Left colon (tissue), 2 donors: ENCODE data around the gene ASMT. TPM values are rescaled to one million over a fixed set of nuclear protein-coding genes. Genes with fewer than 3 reads are reported as not detected.

Experiments
- ATAC-seq: fragments of 200-7000 bp; cut with Tn5 transposase; one replicate; pipeline ENCODE4 v1.9.1; 2020; ENCODE audit warnings: mild to moderate bottlenecking, moderate library complexity
- DNase-seq, 2 donors: peaks; one replicate each; pipeline ENCODE4 v3.0.0-alpha.2; 2020
- intact Hi-C, 2 donors: fragments of 100-400 bp; cut with DNase I in 1 of 2; cut with micrococcal nuclease in 1 of 2; formaldehyde crosslinking; loops; one replicate each; pipeline versions ENCODE4 v1.11.2 to v1.14.0; 2022; cut with DNase I, micrococcal nuclease
- total RNA-seq, 2 donors: library from RNA; stranded (reverse); fragmentation: NEBNext Ultra II Directional; extraction: Animal tissue kit (Norgen Biotek cat#: 25700); gene quantifications; one replicate each; pipeline ENCODE4 v1.2.1, GENCODE V29; 2021
- donor health status: DM: no; HTN: no; CAD: no.
- donor health status: DM: yes; HTN: yes; CAD: no.

ASMT gene
- total RNA-seq, 2 donors from 2014 or later, result not detected

- DNase-seq (no peak), ATAC-seq (no peak)
- intact Hi-C loops, result loop anchor here in 1 of 2 donors (10.0 kb wide), 1 partner anchor 141 kb away; the partner anchor contains the start of gene ASMTL
Measured at GRCh38 chrX:1595711-1596060, 19.2 kb upstream of the ASMT start.

DNA sequence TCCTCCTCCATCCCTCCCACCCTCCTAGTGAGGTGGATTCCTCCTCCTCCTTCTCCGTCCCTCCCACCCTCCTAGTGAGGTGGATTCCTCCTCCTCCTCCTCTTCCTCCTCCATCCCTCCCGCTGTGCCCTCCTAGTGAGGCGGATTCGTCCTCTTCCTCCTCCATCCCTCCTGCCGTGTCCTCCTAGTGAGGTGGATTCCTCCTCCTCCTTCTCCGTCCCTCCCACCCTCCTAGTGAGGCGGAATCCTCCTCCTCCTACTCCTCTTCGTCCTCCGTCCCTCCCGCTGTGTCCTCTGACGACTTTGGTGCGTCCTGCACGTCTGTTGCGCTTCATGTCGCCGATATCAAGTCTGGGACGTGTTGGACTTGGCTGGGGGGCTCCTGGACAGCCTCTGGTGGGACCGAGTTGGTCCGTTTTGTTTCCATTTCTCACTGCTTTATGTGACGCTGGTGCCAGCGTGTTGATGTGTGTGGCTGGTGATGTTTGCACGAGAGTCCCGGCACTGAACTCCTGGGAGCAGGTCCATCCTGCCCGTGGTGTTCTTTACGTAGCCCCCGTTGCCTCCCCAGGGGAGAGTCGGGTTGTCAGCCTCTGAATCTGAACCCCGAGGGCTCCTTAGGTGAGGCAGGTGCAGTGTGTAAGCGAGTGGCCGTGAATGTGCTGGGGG is 18.0 kb upstream of the ASMT start:
- intact Hi-C loops, result loop anchor here in 1 of 2 donors (10.0 kb wide), 1 partner anchor 142 kb away; the partner anchor contains the start of gene ASMTL

DNA sequence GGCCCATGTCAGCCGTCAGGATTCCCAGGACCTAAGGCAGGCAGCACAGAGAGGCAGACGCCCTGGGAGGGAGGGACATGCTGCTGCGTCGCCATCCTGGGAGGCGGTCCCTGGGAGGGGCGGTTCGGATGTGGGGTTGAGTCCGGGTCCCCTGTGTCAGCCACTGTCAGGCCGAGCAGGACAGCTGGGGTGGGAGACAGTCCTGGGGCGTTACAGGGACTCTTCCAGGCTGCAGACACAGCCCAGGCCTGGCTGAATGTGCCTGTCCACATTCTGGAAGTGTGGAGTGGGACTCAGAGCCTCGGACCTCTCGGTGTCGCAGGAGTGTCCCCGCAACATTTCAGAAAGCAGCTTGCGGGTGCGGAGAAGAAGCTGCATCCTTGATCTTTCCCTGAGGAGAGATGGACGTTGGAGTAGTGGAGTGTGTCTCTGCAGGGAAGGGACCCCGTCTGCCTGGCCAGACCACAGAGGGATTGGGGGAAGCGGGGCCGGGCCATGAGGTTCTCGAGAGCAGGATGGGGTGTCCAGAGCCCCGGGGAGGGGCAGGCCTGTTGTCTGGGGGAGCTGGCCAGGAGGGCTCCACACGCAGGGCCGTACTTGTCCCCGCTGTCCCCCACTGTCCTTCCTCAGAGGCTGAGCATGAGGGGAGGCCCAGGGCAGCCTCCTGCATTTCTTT is 17.4 kb upstream of the ASMT start:
- ATAC-seq, result no peak
- intact Hi-C loops, result loop anchor here in 1 of 2 donors (10.0 kb wide), 1 partner anchor 143 kb away; the partner anchor contains the start of gene ASMTL
- DNase-seq, result no peak

More for the DNA sequence above, 18.0 kb upstream of the ASMT start:
- DNase-seq (no peak), ATAC-seq (no peak)

DNA sequence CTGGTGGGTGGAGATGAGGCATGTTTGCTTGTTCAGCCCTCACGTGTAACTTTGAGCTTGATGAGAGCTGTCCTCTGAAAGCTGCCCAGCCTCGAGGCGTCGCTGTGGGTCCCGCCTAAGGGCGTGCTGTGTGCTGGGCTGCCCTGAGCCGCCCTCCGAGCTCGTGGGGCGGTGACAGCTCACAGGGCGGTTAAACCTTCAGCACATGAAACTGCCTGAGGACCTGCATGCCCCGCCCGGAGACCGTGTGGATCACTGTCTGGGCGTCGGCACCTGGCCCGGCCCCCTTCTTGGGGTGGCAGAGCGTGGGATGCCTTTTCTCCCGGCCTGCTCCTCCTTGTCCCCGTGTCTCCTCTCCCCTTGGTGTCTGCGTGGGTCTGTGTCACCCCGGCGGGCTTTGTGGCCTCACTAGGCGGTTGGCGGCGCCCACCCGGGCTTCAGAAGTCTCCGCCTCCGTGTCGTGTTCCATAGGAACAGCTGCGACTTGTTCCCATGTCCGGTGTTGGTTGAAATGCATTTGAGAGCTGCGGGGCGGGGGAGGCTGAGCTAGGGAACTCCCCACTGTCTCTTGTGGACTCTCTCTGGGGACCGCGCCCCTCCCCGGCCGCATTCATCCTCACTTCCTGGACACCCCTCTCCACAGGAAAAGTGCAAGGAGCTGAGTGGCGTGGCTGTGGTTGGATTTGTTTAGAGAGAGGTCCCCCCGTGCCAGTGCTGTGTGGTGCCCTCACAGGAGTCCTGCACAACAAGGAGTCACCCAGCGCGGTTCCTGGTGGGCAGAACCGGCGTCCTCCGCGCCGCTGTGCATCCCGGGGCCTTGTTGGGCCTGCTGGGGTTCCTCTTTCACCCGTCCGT is 16.6 kb upstream of the ASMT start:
- ATAC-seq (peak; percentile 66), DNase-seq (no peak)
- intact Hi-C loops, result loop anchor here in 1 of 2 donors (10.0 kb wide), 1 partner anchor 143 kb away; the partner anchor contains the start of gene ASMTL

- no peak for DNase-seq
- no peak for ATAC-seq
- intact Hi-C loops, result loop anchor here in 1 of 2 donors (10.0 kb wide), 1 partner anchor 144 kb away; the partner anchor contains the start of gene ASMTL
Measured at GRCh38 chrX:1598876-1599790, 15.7 kb upstream of the ASMT start.

DNA sequence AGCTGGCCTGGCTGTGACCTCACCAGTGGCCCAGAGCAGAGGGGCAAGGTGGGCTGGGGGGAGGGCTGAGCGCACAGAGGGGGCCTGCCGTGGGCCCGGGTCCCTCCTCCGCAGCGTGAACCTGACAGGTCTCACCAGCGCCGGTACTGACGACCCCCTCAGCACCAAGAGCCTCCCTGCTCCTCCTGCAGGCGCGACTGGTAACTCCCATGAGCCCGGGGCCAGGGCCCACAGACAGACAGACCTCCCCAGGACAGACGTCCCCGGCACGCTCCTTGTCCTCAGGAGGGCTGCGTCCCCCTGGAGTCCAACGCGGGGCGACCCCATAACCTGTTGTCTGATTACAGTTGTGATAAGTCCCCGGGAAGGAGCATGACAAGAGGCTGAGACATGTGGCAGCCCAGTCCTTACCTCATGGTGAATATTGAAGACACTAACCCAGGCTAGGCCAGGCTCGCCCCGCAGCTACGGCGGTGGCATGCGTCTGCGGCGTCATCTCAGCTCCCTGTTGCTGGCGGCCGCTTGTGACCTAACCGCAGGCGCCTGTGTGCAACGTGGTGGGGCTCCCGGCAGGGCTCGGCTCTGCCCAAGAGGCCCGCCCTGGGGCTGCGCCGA is 15.0 kb upstream of the ASMT start:
- intact Hi-C loops, result loop anchor here in 1 of 2 donors (10.0 kb wide), 1 partner anchor 145 kb away; the partner anchor contains the start of gene ASMTL
- ATAC-seq (no peak), DNase-seq (no peak)

DNA sequence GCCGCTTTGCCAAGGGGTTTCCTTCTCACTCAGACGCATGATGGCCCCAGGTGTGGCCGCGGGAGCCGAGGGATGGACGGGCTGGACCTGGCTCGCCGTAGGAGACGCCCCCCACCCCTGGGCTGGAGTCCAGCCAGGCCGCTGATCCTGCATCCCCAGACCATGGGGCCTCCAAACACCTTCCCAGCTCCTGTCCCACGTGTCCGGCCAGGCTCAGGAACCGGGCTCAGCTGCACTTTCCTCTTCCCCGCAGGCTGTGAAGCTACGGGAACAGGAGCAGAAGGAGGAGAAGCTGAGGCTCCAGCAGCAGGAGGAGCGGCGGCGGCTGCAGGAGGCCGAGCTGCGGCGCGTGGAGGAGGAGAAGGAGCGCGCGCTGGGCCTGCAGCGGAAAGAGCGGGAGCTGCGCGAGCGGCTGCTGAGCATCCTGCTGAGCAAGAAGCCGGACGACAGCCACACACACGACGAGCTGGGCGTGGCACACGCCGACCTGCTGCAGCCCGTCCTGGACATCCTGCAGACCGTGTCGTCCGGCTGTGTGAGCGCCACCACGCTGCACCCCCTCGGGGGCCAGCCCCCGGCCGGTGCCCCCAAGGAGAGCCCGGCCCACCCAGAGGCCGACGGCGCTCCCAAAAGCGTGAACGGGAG is 14.3 kb upstream of the ASMT start:
- intact Hi-C loops, result no loop called here
- ATAC-seq (no peak), DNase-seq (no peak)

DNA sequence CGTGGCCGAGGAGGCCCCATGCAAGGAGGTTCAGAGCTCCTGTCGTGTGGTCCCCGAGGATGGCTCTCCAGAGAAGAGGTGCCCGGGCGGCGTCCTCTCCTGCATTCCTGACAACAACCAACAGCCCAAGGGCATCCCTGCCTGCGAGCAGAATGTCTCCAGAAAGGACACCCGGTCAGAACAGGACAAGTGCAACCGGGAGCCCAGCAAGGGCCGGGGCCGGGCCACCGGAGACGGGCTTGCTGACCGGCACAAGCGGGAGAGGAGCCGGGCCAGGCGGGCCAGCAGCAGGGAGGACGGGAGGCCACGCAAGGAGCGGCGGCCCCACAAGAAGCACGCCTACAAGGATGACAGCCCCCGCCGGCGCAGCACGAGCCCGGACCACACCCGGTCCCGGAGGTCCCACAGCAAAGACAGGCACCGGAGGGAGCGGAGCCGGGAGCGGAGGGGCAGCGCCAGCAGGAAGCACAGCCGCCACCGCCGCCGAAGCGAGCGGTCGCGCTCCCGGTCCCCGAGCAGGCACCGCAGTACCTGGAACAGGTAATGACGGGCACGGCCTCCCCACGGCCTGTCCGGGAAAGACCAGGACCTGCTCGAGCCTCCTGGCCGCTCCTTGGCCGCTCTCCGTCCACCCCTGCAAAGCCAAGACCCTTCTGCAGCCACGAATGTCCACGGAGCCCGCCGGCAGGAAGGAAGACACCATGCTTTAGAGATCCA is 13.7 kb upstream of the ASMT start:
- intact Hi-C loops, result no loop called here
- ATAC-seq (no peak), DNase-seq (no peak)

DNA sequence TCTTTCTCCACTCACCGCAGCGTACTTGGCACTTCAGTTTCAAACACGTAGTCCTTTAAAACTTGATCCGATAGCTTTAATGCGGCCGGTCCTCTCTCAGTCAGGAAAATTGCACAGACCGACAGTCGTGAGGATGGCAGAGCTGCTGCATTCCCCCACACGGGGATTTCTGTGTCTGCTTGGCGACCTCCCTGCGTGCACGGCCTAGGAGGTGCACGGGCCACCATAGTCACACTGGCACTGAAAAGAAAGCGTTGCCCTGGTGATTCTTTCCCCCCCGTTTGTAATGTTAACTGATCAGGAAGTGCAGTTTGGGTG is 13.1 kb upstream of the ASMT start:
- ATAC-seq (no peak), DNase-seq (no peak)
- intact Hi-C loops, result no loop called here

DNA sequence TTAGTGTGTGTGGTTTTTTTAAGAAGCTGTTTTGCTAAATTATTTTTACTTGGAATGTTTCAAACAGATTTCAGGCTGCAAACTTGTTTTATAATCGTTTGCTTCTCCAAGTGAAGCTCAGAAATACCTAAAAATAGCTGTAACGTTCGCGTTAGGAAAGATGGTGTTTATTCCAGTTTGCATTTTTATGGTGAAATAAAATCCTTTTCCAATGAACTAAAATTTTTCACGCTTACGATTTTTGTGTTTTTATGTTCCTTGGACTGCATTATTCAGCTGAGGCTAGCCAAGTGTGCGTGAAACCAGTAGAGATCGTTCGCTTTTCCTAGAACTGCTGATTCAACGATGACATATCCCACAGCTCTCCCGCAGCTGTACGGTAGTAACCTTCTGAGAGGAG is 12.6 kb upstream of the ASMT start:
- ATAC-seq (no peak), DNase-seq (no peak)
- intact Hi-C loops, result no loop called here

GRCh38 chrX:1606496-1606895 is 8.4 kb upstream of the ASMT start:
- DNase-seq, result no peak
- no peak for ATAC-seq
- intact Hi-C loops, result no loop called here

GRCh38 chrX:1609311-1609710 is 5.5 kb upstream of the ASMT start:
- ATAC-seq (no peak), DNase-seq (no peak)
- intact Hi-C loops, result no loop called here

- ATAC-seq (no peak), DNase-seq (no peak)
- intact Hi-C loops, result no loop called here
Measured at GRCh38 chrX:1609762-1610161, 5.1 kb upstream of the ASMT start.

- no peak for DNase-seq
- ATAC-seq, result no peak
- intact Hi-C loops, result no loop called here
Measured at GRCh38 chrX:1610166-1610565, 4.7 kb upstream of the ASMT start.

DNA sequence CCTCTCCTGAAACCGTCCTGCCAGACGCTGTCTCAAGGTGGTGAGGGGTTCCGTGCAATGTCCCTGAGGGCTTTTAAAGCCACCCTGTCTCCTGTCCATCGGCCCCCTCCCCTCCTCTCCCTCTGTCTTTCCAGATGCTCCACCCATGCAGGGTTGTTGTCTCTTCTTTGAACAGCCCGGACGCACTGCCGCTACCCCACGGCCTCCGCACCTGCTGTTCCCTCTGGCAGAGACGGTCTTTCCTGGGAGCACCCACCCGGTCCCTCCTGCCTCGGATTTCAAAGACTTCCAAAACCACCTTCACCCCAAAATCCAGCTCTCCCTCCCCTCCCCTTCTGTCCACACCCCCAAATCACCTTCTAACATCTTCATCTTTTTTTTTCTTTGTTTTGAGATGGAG is 4.1 kb upstream of the ASMT start:
- intact Hi-C loops, result no loop called here
- DNase-seq (no peak), ATAC-seq (no peak)

GRCh38 chrX:1612641-1613286 is 2.1 kb upstream of the ASMT start:
- no peak for DNase-seq
- no peak for ATAC-seq
- intact Hi-C loops, result no loop called here

DNA sequence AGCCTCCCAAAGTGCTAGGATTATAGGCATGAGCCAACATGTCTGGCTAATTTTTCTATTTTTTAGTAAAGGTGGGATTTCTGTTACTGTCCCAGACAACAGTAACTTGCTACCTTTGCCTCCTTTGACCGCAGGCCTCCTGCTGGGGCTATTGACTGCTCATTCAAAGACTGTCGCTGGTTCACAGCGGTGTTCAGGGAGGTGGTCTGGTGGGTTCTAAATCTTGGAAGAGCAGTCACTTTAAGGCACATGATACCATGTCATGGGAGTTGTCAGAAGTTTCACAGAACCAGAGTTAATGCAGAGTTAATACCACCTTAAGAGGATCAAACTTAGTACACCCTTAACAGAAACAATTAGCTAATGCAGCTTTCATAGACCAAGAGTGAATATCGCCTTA is 3.8 kb downstream of the ASMT start:
- intact Hi-C loops, result no loop called here
- no peak for DNase-seq
- ATAC-seq, result no peak
